ENCODE data around the gene SYNJ2. TPM values are rescaled to one million over a fixed set of nuclear protein-coding genes. Genes with fewer than 3 reads are reported as not detected.

SYNJ2 gene
- total RNA-seq, 1 donor from 2014 or later = 14.2 TPM

DNA sequence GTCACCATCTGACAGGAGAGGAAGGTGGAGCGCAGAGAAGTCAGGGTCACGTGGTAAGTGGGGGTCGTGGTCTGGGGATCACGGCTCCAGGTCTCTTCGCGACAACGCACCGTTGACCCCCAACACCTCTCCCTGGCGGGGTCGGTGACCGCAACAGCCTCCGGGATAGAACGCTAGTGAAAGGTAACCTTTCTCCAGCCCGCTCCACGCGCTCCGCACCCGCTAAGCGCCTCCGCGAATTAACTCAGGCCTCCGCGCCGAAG, 600 bp upstream of the SYNJ2 start:
- no peak for DNase-seq (ENCODE audit: low read depth)

DNA sequence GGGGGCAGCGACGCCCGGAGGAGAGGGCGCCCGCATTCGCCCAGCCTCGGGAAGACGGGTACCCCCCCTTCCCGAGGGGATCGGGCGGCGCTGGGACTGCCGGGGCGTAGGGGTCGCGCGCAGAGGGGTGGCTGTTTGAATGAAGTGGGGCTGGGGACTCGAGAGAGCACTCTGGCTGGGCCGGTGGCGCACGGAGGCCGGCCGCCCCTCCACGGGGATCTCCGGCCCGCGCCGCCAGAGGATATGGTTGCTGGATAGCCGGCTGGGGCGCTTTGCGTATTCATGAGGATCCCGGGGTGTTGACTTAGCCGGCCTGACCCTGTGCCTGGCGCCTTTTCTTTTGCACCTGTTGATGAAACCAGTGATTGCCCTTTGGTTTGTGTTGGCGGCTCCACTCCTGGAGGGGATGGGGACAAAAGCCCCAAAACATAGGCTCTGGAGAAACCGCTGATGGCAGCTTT, 469 bp downstream of the SYNJ2 start:
- peak; percentile 70 for DNase-seq (ENCODE audit: low read depth)

DNA sequence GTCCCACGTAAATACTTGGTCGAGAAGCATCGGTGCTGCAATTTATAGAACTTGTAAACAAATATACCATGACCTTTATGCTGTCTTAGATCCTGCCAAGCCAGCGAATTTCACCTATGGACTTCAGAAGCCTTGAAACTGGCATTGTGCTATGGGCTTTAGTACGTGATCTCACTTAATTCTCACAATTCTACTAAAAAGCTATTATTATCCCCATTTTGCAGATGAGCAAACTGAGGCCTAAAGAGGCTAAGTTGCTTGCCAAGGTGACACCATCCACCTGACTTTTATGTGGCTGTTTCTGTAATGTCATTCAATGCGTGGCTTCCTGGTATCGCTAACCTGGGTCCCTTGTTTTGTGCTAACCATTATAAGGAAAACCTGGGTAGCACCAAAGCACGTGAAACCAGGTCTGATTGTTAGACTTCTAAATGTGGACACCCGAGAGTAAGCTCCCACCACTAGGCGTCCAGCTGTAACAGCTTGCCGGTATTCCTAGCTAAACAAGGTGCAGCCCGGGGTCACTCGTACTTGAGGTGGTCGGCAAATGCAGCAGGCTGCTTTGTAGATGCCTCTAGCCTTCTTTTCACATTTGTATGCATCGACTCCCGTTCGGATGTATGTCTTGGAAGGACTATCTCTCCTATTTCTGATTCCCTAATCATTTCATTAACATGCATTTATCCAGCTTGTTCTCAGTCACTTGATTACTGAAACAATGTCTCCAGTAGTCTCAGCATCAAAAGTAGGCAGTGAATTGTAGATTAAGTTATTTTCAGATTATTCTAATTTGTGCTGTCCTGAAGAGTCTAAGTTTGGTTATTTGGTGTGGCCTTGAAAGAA, 1.1 kb downstream of the SYNJ2 start:
- DNase-seq (ENCODE audit: low read depth) = no peak

DNA sequence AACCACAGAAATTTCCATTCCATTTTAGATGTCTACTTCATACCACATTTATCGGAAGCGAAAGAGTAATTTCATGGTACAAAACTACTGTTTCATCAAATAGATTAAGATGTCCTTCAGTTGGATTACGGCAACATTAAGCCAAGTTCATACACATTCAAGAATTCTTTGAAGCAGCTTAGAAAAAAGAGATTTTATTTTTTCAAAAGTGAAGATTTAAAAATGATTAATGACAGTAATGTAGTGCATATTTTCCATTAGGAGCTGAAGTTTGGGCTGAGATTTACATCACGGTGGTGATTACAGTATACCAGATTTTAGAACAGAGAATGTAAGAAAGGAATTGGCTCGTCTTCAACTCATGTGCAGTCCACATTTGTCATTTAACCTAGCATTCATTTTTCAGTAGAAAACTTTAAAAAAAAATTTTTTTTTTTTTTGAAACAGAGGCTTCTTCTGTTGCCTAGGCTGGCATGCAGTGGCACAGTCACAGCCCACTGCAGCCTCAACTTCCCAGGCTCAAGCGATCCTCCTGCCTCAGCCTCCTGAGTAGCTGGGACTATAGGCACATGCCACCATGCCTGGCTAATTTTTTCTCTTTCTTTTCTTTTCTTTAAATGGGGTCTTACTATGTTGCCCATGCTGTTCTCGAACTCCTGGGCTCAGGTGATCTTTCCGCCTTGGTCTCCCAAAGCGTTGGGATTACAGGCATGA, 1.9 kb downstream of the SYNJ2 start:
- no peak for DNase-seq (ENCODE audit: low read depth)

DNA sequence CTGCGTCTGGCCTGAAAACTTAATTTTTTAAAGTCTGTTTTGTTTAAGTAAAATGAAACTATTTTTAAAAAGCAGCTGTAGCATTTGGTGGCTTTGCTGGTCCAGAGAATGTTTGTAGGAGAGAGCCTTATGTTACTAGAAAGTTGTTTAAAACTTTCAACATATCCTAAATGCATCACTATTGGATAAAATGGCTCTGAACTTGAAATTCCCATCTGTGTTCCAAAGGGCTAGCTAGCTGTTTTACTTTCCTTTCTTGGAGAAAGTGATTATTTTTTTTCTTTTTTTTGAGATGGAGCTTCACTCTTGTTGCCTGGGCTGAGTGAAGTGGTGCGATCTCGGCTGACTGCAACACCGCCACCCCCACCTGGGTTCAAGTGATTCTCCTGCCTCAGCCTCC, 2.5 kb downstream of the SYNJ2 start:
- DNase-seq (ENCODE audit: low read depth) = no peak

DNA sequence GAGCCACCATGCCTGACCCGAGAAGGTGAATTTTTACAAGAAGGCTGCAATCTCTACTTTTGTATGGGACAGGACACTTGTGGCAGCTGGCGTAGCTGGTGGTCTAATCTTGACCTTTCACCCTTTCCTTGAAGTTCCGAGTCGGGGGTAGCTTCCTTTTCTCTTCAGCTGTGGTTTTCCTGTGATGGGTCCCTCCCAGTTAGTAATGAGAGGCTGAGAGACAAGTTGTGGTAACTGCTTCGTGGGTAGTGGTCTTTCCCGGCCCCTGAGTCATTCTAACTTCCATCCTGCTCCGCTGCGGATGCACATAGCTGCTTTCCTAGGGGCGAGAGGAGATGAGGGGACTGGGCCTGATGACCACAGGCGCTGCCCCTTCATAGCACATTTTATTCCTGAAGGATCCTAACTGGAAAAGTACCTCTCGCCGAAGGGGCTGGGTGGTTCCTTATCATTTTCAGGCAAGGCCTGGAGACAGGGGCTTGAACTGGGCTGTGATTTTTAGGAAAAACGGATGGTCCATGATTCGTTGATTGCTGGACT, 3.1 kb downstream of the SYNJ2 start:
- DNase-seq (ENCODE audit: low read depth) = no peak

DNA sequence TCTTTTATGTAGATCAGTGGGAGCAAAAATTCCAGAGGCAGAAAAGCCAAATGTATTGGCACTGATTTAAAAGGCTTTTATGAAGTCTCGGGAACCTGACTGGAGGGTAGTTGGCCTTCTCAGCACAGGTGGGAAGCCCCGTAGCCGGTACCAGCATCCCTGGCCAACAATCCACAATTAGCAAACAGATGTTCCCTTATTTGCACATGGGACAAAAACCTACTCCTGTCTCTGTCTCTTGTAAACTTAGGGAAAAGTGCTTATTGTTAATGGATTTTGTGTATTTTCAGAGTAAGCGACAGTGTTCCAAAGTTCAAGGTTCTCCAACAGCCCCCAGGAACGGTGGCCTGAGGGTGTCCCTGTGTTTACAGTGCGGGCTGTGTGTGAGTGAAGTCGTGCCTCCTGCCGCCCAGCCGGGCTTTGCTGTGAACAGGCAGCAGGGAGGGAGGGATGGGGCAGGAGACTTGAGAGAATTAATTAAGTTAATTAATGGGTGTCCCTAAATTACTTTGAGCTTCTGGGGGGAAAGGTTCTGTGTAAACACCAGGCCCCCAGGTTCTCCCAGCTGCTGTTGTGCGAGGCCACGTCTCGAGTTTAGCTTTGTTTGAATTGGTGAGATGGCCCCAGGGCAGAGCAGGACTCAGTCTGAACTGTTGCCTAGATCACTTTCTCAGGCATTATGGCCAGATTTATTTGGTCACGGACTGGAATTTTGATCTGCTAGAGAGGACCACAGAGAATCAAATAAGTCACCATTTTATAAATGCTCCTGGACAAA, 3.9 kb downstream of the SYNJ2 start:
- DNase-seq (ENCODE audit: low read depth) = no peak

DNA sequence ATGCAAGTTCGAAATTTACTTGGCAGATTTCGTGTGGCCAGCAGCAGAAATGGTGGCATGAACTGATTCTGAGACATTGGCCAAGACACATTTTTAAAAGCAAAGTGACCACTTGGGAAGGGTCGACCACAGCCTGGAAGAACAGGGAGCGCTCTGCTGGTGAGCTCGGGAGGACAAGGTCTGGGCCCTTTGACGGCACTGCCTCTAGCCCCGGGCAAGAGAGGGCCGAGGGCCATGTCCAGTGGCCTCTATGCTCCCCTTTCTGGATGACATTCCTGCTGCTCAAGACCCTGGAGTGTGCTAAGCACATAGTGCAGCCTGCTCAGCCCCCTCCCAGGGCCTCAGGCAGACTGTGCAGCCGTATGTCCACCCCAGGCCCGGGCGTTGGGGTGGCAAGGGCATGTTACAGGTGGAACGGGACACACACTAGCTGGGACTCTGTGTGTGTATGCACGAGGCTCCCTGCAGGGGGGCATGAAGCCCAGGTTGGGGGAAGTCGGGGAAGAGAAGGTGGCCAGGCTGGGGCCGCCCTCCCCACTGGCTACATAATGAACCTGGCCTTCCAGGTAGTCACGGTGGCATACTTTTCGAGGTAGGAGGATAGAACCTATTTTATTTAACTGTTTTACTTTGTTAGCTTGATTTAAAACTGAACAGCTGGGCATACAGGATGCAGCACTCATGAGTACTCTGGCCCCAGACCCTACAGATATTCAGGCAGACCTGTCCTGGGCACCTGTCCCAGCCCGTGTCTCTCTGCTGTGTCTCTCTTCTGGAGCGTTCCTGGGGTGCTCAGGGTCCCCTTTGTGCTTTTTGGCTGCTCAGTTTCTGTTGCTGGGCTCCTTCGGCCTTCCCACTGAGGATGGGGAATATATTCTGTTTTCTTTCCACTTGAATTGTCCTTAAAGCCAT, 6.4 kb downstream of the SYNJ2 start:
- DNase-seq (ENCODE audit: low read depth) = no peak

DNA sequence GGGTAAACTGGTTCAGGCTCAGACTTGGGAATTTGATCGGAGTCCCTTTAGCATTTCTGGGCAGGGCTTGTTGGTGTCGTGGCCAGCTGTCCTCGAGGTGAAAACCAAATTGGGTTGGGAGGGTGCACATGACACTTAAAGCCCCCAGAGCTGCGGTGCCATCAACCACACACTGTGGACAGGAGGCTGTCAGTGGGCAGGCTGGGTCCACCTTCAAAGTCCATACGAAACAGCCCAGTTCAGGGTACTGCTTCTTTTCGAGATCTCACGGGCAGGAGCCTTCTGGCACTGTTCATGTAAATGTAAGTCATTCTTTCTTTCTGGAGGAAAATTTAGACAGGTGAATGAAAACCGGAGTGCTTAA, 7.0 kb downstream of the SYNJ2 start:
- DNase-seq (ENCODE audit: low read depth) = peak; percentile 53

DNA sequence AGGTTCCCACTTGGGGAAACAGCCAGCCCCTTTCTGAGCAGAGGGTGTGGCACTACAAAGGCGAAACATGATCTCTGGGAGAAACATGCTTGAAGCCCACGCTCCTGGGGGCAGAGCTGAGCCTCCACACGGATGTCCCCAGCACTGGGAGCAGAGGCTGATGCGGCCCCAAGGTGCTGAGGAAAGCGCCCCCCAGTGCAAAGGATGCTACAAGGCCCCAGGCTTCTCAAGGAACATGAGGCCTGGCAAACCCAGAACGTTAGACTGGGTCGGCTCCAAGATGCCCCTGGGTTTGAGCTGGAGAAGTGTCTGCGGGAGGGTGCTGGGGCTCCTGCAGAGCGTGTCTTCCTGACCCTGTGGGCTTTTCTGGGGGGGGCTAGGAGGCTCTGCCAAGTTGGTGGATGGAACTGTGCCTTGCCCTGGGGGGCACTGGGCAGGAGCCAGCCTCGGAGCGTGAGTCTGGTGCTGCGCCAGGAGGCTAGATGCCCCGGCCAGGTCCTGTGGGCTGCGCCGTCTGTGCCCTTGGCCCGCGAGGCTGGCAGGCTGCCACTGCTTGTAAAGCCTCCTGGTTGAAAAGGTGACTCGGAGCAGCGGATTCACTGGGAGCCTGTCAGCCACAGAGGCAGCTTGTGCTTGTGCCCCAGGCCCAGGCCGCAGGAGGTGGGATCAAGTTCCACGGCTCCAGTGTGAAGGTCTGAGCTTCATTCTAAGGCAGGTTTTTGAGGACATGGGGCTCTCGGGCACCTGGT, 8.1 kb downstream of the SYNJ2 start:
- DNase-seq (ENCODE audit: low read depth) = peak; percentile 60

DNA sequence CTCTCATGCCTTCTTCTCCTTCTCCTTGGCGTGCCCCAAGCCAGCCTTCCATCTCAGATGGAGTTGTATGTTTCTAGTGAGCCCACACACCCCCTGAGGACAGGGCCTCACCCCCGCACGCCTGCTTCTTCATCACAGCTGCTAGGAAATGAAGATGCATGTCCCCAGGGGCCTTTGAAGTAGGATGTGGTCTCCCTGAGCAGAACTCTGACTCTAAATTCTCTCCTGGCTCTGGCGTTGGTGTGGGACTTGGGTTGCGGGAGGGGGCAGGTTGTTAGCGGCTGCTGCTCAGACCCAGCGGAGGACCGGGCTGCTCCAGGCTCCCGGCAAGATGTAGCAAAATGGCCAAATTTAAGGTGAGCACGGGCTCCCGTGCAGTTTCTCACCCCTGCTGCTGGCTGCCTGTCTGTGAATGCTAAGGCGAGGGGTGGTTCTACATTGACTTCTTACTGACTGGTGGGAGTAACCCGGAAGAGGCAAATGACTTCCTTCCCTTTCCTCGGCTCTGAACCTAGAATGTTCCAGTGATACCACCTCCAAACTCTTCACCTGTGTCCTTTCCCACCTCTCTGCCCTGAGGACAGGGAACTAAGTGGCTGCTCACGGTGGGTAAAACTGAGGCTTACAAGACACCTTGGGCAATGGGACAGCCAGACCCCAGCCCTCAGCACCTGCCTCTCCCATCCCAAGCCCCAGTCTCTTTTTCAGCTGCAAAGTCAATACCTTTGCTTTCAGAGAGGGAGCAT, 8.8 kb downstream of the SYNJ2 start:
- no peak for DNase-seq (ENCODE audit: low read depth)

DNA sequence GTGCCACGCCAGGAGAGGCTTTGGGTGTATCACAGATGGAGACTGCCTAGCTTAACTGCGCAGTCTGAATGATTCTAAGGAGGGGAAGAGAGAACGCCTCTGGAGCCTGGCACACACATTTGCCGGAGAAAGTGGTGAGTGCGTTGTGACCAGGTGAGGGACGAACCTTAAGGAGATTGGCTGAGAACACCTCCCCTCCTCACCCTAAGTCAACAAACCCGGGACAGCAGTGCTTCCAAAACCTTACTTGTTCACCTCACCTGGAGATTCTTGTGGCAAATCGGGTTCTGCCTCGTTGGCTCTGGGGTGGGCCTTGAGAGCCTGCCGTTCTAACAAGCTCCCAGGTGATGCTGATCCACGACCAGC, 9.4 kb downstream of the SYNJ2 start:
- no peak for DNase-seq (ENCODE audit: low read depth)

DNA sequence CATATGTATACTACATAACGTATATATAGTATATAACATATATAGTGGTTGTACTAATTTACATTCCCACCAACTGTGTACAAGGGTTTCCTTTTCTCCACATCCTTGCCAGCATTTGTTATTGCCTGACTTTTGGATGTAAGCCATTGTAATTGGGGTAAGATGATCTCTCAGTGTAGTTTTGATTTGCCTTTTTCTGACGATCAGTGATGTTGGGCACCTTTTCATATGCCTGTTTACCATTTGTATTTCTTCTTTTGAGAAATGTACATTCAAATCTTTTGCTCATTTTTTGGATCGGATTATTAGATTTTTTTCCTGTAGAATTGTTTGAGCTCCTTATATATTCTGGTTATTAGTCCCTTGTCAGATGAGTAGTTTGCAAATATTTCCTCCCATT, 11.4 kb downstream of the SYNJ2 start:
- DNase-seq (ENCODE audit: low read depth) = no peak

DNA sequence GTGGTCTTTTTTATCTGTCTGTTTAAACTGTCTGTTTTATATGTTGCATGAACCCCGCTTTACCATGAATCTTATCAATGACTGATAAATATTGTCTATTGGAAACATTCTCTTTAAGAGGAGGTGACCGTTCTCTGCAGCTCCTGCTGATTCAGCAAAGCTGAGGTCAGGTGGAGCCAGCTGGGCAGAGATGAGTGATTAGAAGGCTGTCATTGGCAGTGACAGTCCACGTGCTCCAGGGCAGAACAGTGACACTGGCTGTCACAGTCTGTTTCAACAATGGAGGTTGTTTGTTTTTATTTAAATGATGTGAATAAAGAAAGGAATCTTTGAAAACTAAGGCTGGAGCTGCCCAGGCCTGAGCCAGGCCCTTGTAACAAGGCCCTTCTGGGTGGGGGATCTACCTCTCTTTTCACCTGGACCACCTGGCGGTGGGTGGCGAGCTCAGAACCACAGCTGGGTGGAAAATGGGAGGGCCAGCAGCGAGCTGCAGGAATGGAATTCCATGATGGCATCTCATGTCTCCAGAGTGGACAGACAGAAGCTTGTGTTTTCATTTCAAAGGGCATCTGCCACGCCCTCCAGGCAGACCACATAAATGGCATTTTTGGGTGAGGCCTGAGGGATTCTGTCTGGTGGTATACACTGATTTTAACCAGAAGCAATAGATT, 12.6 kb downstream of the SYNJ2 start:
- peak; percentile 80 for DNase-seq (ENCODE audit: low read depth)

DNA sequence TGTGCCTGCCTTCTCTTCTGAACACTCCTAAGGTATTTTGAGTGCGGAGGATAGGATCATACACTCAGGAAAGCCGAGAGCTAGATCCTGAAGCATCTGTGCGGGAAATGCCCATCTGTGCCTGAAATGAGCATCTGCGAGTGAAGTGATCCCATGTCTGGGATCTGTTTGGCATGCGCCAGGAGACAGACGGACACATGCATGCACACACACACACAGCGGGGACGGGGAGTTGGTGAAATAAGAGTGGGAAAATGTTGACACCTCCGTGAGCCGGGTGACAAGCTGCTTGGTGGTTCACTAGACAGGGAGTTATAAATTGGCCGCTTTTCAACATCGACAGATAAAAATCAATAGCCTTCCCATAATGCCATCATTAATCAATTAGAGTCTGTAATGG, 13.8 kb downstream of the SYNJ2 start:
- no peak for DNase-seq (ENCODE audit: low read depth)

DNA sequence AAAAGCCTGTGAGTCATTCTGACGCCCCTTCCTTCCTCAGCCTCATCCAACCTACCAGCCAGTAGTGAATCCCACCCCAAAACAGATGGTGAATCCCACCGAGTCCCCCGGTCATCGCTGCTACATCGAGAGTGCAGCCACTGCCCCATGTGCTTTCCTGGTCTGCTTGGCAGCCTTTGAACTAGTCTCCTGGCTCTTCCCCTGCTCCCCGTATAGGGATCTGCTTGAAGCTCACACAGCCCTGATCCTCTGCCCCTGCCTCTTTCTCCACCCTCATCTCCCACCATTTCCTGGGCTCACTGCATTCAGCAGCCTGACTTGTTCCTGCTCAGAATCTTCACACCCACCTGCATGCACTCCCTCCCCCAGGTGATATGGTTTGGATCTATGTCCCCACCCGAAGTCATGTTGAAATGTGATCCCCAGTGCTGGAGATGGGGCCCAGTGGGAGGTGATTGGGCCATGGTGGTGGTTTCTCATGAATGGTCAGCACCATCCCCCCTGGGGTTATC, 14.6 kb downstream of the SYNJ2 start:
- DNase-seq (ENCODE audit: low read depth) = no peak

DNA sequence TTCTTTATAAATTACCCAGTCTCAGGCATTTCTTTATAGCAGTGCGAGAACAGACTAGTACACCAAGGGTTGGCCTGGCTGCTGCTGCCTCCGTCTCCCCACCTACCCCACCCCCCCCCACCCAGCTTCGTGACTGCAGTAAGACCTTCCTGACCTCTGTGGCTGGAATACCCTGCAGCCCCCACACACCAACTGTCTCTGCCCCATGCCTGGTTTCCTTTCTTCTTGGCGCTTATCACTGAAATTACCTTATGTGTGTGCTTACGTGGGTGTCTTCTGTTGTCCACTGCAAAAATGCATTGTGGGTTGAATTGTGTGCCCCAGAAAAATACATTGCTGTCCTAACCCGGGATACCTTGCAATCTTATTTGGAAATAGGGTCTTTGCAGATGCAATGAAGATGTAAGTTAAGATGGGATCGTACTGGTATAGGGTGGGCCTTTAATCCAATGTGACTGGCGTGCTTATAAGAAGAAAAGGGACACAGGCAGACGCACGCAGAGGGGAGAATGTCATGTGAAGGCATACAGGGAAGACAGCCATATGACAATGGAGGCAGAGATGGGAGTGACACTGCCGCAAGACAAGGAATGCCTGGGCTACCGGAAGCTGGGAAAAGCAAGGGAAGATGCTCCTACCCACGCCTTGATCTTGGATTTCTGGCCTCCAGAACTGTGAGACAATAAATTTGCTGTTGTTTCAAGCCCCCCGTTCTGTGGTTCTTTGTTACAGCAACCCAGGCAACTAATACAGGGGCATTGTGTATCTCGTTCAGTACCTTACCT, 15.4 kb downstream of the SYNJ2 start:
- no peak for DNase-seq (ENCODE audit: low read depth)

Measured in myocyte (in vitro differentiated cells).